Karpas-422 (cell line): ENCODE data around the gene STAMBPL1. TPM values are rescaled to one million over a fixed set of nuclear protein-coding genes. Genes with fewer than 3 reads are reported as not detected.

Experiments used
- DNase-seq: peaks from one replicate; pipeline ENCODE4 v3.0.0-alpha.2; 2015
- H2AFZ ChIP-seq: fragments of 200-600 bp; sonication (generic); 2 replicates; pipeline ENCODE4 v1.6.1; 2014; ENCODE audit warnings: antibody characterized with exemption, low read length, mixed read lengths
- H3K27ac ChIP-seq: fragments of 200-600 bp; sonication (generic); 2 replicates; pipeline ENCODE4 v1.5.1; 2014; ENCODE audit warnings: mild to moderate bottlenecking, low read length, moderate library complexity
- H3K27me3 ChIP-seq: fragments of 200-600 bp; sonication (generic); 2 replicates; pipeline ENCODE4 v1.6.1; 2014; ENCODE audit warnings: low read length, mixed read lengths
- H3K36me3 ChIP-seq: fragments of 200-600 bp; sonication (generic); 2 replicates; pipeline ENCODE4 v1.6.1; 2014; ENCODE audit warnings: low read length, mixed read lengths; ENCODE audit not compliant: insufficient read depth
- H3K4me1 ChIP-seq: fragments of 200-600 bp; sonication (generic); 2 replicates; pipeline ENCODE4 v1.6.1; 2014; ENCODE audit warnings: mild to moderate bottlenecking, low read length, mixed read lengths
- H3K4me2 ChIP-seq: fragments of 200-600 bp; sonication (generic); 2 replicates; pipeline ENCODE4 v1.6.1; 2014; ENCODE audit warnings: low read length, low read depth, mild to moderate bottlenecking; ENCODE audit not compliant: poor library complexity, severe bottlenecking
- H3K4me3 ChIP-seq: fragments of 200-600 bp; sonication (generic); 2 replicates; pipeline ENCODE4 v1.5.1; 2014; ENCODE audit warnings: mild to moderate bottlenecking, antibody characterized with exemption, low read length, mixed read lengths
- H3K79me2 ChIP-seq: fragments of 200-600 bp; sonication (generic); 2 replicates; pipeline ENCODE4 v1.6.1; 2014; ENCODE audit warnings: mild to moderate bottlenecking, low read length, mixed read lengths
- H3K9ac ChIP-seq: fragments of 200-600 bp; sonication (generic); 2 replicates; pipeline ENCODE4 v1.6.0; 2014; ENCODE audit warnings: low read length
- H3K9me2 ChIP-seq: fragments of 200-600 bp; sonication (generic), shearing (Covaris generic); replicated peaks from 2 replicates; pipeline ENCODE4 v1.6.0; 2014; ENCODE audit warnings: mild to moderate bottlenecking, low read length, moderate library complexity; ENCODE audit not compliant: insufficient read depth
- H3K9me3 ChIP-seq: fragments of 300-700, 200-600 bp; sonication (generic); 2 replicates; pipeline ENCODE4 v1.6.1; 2014; ENCODE audit warnings: low read length, mixed read lengths
- H4K20me1 ChIP-seq: fragments of 200-600 bp; sonication (generic); 2 replicates; pipeline ENCODE4 v1.6.1; 2014; ENCODE audit warnings: mild to moderate bottlenecking, antibody characterized with exemption, low read length, low read depth; ENCODE audit not compliant: insufficient read depth
- total RNA-seq: library from RNA; depleted of rRNA; stranded (reverse); fragments of >200 nt; shearing (Covaris generic); gene quantifications from 2 replicates; pipeline ENCODE4 v1.2.3, GENCODE V29; 2014; ENCODE audit warnings: low replicate concordance

Gene STAMBPL1
- total RNA-seq, 1 experiment from 2014 or later, result 38.5 TPM

DNA sequence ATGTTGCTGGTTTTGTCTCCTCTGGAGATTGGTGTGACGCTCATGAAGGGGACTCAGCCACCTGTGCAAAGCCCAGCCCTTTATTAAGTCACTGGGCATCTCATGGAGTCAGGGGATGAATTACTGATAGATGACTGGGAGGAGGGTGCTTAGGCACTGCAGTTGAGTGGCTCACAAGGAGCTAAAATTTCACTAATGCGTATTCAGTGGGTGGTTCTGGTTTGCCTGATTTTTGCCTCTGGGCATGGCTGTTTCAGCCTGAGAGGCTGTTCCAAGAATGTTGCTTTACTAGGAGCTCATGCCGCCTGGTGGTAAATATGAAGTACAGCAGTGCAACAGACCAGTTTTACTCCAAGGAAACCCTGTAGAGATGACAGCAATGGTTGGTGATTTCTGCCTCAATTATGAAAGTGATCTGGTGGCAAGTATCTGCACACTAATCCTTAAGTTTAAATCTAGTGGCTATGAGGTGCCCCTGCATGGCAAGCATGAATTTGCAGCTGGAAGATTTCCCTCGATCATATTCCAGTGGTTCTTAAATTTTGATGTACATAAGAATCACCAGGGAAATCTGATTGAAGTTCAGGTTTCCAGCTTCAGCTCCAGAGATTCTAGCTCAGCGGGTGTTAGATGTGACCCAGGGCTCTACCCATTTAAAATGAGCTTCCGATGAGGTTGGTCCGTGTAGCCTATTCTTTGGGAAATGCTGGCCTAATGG lies 52.7 kb downstream of the STAMBPL1 start:
- H4K20me1 ChIP-seq, result no peaks in the 10 kb centered on the region
- H3K4me3 ChIP-seq, result no peak overlapping the region
- H3K4me1 ChIP-seq, result peaks cover 35% of the 10 kb centered on the region
- no peak overlapping the region for H2AFZ ChIP-seq
- no peaks in the 10 kb centered on the region for H3K9me3 ChIP-seq
- H3K36me3 ChIP-seq, result no peaks in the 10 kb centered on the region
- H3K9me2 ChIP-seq, result no peaks in the 10 kb centered on the region
- H3K27ac ChIP-seq, result peak overlapping the region; percentile 65
- H3K79me2 ChIP-seq, result no peaks in the 10 kb centered on the region
- no peak overlapping the region for H3K9ac ChIP-seq
- peak overlapping the region; percentile 35 for H3K4me2 ChIP-seq
- DNase-seq, result peak; percentile 87
- H3K27me3 ChIP-seq, result no peaks in the 10 kb centered on the region

DNA sequence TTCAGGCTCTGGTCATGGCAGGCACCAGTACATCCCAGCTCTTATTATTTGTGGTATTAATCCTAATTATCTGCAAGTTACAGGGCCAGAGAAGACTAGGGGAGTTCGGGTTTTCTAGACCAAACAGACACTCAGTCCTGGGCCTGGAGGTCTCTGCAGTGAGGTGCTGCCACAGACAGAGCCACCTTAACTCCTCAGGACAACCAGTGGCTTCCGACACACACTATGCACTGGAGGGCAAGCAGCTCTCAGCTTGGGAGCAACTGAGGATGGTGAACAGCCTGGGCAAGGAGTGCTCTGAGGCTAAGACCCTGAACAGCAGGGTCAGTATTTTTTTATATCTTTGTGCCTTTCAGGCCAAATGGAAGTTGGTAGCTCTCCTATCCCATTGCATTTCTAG lies 53.5 kb downstream of the STAMBPL1 start:
- no peak overlapping the region for H3K9ac ChIP-seq
- H3K27me3 ChIP-seq, result no peaks in the 10 kb centered on the region
- DNase-seq, result no peak
- no peak overlapping the region for H2AFZ ChIP-seq
- no peak overlapping the region for H3K4me2 ChIP-seq
- no peak overlapping the region for H3K4me3 ChIP-seq
- H3K9me3 ChIP-seq, result no peaks in the 10 kb centered on the region
- no peaks in the 10 kb centered on the region; the same call in 1 of the 2 replicates for H3K36me3 ChIP-seq
- H4K20me1 ChIP-seq, result no peaks in the 10 kb centered on the region
- no peak overlapping the region for H3K27ac ChIP-seq
- no peaks in the 10 kb centered on the region for H3K9me2 ChIP-seq
- no peaks in the 10 kb centered on the region for H3K79me2 ChIP-seq
- peaks cover 35% of the 10 kb centered on the region for H3K4me1 ChIP-seq

DNA sequence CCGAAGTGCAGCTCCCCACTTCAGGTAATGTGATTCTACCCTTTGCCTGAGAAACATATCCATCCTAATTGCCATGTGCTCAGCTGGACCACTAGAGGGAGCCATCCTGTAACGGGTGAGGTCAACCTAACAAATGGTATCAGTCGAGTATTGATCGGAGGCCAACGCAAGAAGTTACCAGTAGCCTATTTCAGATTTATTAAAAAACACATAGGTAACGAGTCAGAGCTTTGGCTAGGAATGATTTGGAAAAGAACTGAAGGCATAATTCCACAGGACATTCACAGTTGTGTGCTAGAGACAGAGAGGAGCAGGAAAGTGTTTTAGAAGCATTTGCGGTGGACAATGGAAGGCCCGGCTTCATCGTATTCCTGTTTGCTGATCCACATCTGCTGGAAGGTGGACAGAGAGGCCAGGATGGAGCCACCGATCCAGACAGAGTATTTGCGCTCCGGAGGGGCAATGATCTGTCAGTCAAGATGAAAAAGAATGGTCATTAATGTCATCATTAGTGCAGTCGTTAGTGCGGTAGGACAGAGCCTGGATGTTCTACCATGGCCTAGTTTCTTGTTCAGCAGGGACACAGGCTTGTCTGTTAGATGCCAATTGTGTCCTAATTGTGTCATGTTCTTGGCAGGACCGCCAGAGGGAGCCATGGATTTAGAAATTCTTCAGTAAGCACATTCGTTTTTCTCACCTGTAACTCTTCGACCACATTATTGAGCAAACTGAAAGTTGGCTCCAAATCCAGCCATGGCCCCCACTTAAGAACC lies 55.0 kb downstream of the STAMBPL1 start:
- H3K79me2 ChIP-seq, result no peaks in the 10 kb centered on the region
- DNase-seq, result peak; percentile 85
- no peaks in the 10 kb centered on the region for H3K9me2 ChIP-seq
- H3K27ac ChIP-seq, result no peak overlapping the region
- no peaks in the 10 kb centered on the region for H4K20me1 ChIP-seq
- no peaks in the 10 kb centered on the region; the same call in 1 of the 2 replicates for H3K36me3 ChIP-seq
- H3K4me3 ChIP-seq, result no peak overlapping the region
- H3K9ac ChIP-seq, result no peak overlapping the region
- H3K4me2 ChIP-seq, result peak overlapping the region; percentile 23
- peaks cover 35% of the 10 kb centered on the region for H3K4me1 ChIP-seq
- H2AFZ ChIP-seq, result no peak overlapping the region
- no peaks in the 10 kb centered on the region for H3K9me3 ChIP-seq
- no peaks in the 10 kb centered on the region for H3K27me3 ChIP-seq

DNA sequence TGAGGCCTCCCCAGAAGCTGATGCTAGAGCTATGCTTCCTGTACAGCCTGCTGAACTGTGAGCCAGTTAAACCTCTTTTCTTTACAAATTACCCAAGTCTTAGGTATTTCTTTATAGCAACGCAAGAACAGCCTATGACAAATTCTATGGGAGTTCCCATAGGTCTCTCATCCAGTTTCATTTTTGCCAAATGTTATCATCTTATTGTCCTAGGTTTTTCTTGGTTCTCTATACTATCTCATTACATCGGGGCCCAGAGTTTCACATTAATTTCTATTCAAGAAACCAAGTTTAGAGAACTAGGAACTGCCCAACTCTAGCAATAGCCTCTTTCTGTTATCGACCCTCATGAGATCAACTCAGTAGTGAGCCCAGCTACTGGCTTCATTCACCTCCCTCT lies 56.6 kb downstream of the STAMBPL1 start:
- Histone ChIP-seq H4K20me1 (no peaks in the 10 kb centered on the region), H3K9ac (no peak overlapping the region), H3K4me1 (peaks cover 33% of the 10 kb centered on the region), H3K9me3 (no peaks in the 10 kb centered on the region), H3K27me3 (no peaks in the 10 kb centered on the region), H3K4me3 (no peak overlapping the region), H2AFZ (no peak overlapping the region), H3K27ac (peak overlapping the region; percentile 43), H3K79me2 (no peaks in the 10 kb centered on the region), H3K36me3 (no peaks in the 10 kb centered on the region; the same call in 1 of the 2 replicates), H3K9me2 (no peaks in the 10 kb centered on the region), H3K4me2 (peak overlapping the region; percentile 23)
- no peak for DNase-seq

DNA sequence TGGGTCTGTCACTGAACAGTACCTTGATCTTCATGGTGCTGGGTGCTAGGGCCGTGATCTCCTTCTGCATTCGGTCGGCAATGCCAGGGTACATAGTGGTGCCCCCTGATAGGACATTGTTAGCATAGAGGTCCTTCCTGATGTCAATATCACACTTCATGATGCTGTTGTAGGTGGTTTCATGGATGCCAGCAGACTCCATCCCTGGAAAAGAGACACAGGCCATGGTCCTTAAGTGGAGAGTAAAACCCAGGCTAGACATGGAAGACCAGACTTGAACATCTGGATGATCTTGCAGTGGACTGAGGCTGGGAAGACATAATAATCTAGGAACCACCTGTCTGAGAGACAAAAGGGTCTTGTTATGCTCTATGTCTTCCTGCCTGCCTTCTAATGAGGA lies 58.0 kb downstream of the STAMBPL1 start:
- Histone ChIP-seq H3K9ac (no peak overlapping the region), H3K4me2 (no peak overlapping the region), H3K27me3 (no peaks in the 10 kb centered on the region), H3K9me3 (no peaks in the 10 kb centered on the region), H2AFZ (no peak overlapping the region), H3K4me3 (no peak overlapping the region), H3K4me1 (peaks cover 26% of the 10 kb centered on the region), H3K9me2 (no peaks in the 10 kb centered on the region), H3K36me3 (no peaks in the 10 kb centered on the region; the same call in 1 of the 2 replicates), H3K27ac (no peak overlapping the region), H4K20me1 (no peaks in the 10 kb centered on the region), H3K79me2 (no peaks in the 10 kb centered on the region)
- no peak for DNase-seq

DNA sequence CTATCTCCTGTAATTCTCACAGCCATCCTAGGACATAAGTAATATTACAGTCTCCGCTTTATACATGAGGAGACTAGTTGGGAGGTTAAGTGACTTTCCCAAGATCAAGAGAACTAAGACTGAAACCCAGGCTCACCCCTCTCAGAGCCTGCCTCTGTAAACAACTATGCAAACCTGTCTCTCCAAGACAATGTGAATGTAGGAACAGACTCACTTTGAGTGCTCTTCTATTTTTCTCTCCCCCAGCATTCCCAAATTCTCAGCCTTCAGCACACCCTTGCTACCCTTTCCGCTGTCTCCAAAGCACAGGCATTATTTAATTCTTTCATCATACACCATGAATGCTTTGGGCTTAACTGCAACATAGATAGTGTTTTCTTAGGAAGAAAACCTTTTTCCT lies 58.9 kb downstream of the STAMBPL1 start:
- Histone ChIP-seq H4K20me1 (no peaks in the 10 kb centered on the region), H2AFZ (no peak overlapping the region), H3K4me3 (no peak overlapping the region), H3K9ac (no peak overlapping the region), H3K27ac (no peak overlapping the region), H3K4me1 (peaks cover 31% of the 10 kb centered on the region), H3K9me2 (no peaks in the 10 kb centered on the region), H3K79me2 (no peaks in the 10 kb centered on the region), H3K36me3 (no peaks in the 10 kb centered on the region; the same call in 1 of the 2 replicates), H3K9me3 (no peaks in the 10 kb centered on the region), H3K27me3 (no peaks in the 10 kb centered on the region), H3K4me2 (no peak overlapping the region)
- DNase-seq, result no peak

DNA sequence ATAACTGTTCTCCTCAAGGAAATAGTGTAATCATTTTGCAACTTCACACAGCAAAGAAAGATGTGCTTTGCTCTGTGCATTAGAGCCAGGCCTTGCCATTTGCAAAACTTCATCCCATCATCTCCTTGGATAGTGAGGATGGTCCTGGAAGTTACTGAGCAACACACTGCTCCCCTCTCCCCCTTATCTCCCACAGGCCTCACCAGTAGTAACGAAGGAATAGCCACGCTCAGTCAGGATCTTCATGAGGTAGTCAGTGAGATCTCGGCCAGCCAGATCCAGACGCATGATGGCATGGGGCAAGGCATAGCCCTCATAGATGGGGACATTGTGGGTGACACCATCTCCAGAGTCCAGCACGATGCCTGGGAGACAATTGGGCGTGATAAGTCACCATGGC lies 61.0 kb downstream of the STAMBPL1 start:
- H3K27me3 ChIP-seq, result no peaks in the 10 kb centered on the region
- H3K4me3 ChIP-seq, result no peak overlapping the region
- H4K20me1 ChIP-seq, result no peaks in the 10 kb centered on the region
- H3K79me2 ChIP-seq, result no peaks in the 10 kb centered on the region
- no peaks in the 10 kb centered on the region for H3K9me2 ChIP-seq
- H3K4me1 ChIP-seq, result peaks cover 34% of the 10 kb centered on the region
- H3K27ac ChIP-seq, result no peak overlapping the region
- no peaks in the 10 kb centered on the region; the same call in 1 of the 2 replicates for H3K36me3 ChIP-seq
- no peak overlapping the region for H2AFZ ChIP-seq
- no peak overlapping the region for H3K9ac ChIP-seq
- H3K4me2 ChIP-seq, result no peak overlapping the region
- no peak for DNase-seq
- no peaks in the 10 kb centered on the region for H3K9me3 ChIP-seq

DNA sequence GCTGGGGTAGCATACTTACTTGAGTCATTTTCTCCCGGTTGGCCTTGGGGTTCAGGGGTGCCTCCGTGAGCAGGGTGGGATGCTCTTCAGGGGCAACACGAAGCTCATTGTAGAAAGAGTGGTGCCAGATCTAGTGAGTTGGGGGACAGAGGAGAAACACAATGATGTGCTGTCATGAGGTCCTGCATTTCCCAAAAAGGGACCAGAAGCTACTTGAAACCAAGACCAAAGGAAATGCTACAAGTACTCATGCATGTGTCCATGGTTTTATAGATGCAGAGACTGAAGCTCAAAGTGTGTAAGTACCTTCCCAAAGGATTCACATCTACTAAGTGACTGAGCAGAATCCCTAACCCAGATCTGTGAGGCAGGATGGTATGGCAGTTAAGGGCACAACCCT lies 63.7 kb downstream of the STAMBPL1 start:
- no peaks in the 10 kb centered on the region for H3K79me2 ChIP-seq
- DNase-seq, result no peak
- H3K4me2 ChIP-seq, result peak overlapping the region; percentile 53
- H3K4me3 ChIP-seq, result no peak overlapping the region
- H3K9me2 ChIP-seq, result no peaks in the 10 kb centered on the region
- no peaks in the 10 kb centered on the region for H3K27me3 ChIP-seq
- no peak overlapping the region for H3K9ac ChIP-seq
- H2AFZ ChIP-seq, result no peak overlapping the region
- H3K27ac ChIP-seq, result peak overlapping the region; percentile 72; the same call in 1 of the 2 replicates
- no peaks in the 10 kb centered on the region for H3K9me3 ChIP-seq
- peaks cover 19% of the 10 kb centered on the region for H3K4me1 ChIP-seq
- no peaks in the 10 kb centered on the region for H4K20me1 ChIP-seq
- H3K36me3 ChIP-seq, result no peaks in the 10 kb centered on the region
